Endothelial cell of umbilical vein (primary cell): Measurements from ENCODE around the gene OR5C1. TPM values are rescaled to one million over a fixed set of nuclear protein-coding genes. Genes with fewer than 3 reads are reported as not detected.

Experiments
- BruUV-seq: library from RNA; stranded (reverse); fragments of 400-500 nt; replicated peaks from 2 replicates; lab custom pipeline; 2021; lab: Mats Ljungman, UMichigan
- CTCF ChIA-PET: fragments of 300-600, 350-600 bp; sonication (Branson Sonifier 250); formaldehyde crosslinking; loops from one replicate; lab custom pipeline; 2021; ENCODE audit warnings: antibody characterized with exemption, inconsistent platforms; lab: Charles Lee
- POLR2A ChIA-PET: fragments of 300-600, 350-600 bp; sonication (Branson Sonifier 250); formaldehyde crosslinking; loops from one replicate; lab custom pipeline; 2021; ENCODE audit warnings: antibody characterized with exemption, inconsistent platforms; lab: Charles Lee
- DNase-seq: peaks from one replicate; pipeline ENCODE4 v3.0.0-alpha.2; 2011; ENCODE audit warnings: low read depth, low spot score
- FAIRE-seq: peaks from 2 replicates; lab custom pipeline; 2011; peaks lifted over from hg19 to GRCh38; lab: Jason Lieb, UNC
- H2AFZ ChIP-seq: 2 replicates; pipeline ENCODE4 v1.6.0; 2012; ENCODE audit warnings: low read depth, low read length, control low read depth, inconsistent platforms
- H3K27ac ChIP-seq: 2 replicates; pipeline ENCODE4 v1.5.1; 2011; ENCODE audit warnings: low read depth, mild to moderate bottlenecking, control low read depth, low read length, moderate library complexity; ENCODE audit not compliant: insufficient read depth
- H3K27me3 ChIP-seq, 2 experiments: 2 replicates each; pipeline versions ENCODE4 v1.6.0 to v1.6.1; 2011; ENCODE audit warnings: low read length in 2 of 2, mixed read lengths in 1 of 2; ENCODE audit not compliant: control insufficient read depth in 2 of 2, insufficient read depth in 2 of 2
- H3K36me3 ChIP-seq, 2 experiments: 2 replicates in 1 of 2; 3 replicates in 1 of 2; pipeline ENCODE4 v1.5.1; 2011; ENCODE audit warnings: low read length in 2 of 2, mild to moderate bottlenecking in 1 of 2, moderate library complexity in 1 of 2; ENCODE audit not compliant: control insufficient read depth in 2 of 2, insufficient read depth in 2 of 2; ENCODE audit errors: extremely low read depth in 1 of 2
- H3K4me1 ChIP-seq: 3 replicates; pipeline ENCODE4 v1.5.1; 2011; ENCODE audit warnings: mild to moderate bottlenecking, low read length; ENCODE audit not compliant: control insufficient read depth, insufficient read depth; ENCODE audit errors: extremely low read depth
- H3K4me2 ChIP-seq: 2 replicates; pipeline ENCODE4 v1.6.1; 2011; ENCODE audit warnings: low read length, control low read depth, mixed read lengths; ENCODE audit not compliant: insufficient read depth
- H3K4me3 ChIP-seq, 3 experiments: fragments of 200-600 bp in 1 of 3; sonication (generic), shearing (Covaris generic) in 1 of 3; replicated peaks in 1 of 3; 2 replicates each; pipeline ENCODE4 v1.5.1; 2011 to 2016; ENCODE audit warnings: control low read depth in 3 of 3, low read length in 3 of 3, mild to moderate bottlenecking in 2 of 3, inconsistent platforms in 1 of 3, low read depth in 1 of 3, moderate library complexity in 1 of 3; ENCODE audit not compliant: insufficient read depth in 1 of 3
- H3K79me2 ChIP-seq: 2 replicates; pipeline ENCODE4 v1.6.0; 2012; ENCODE audit warnings: low read length, inconsistent platforms; ENCODE audit not compliant: control insufficient read depth, insufficient read depth
- H3K9ac ChIP-seq: replicated peaks from 2 replicates; pipeline ENCODE3; 2011; ENCODE audit warnings: low read length, control low read depth; ENCODE audit not compliant: insufficient read depth; ENCODE audit errors: extremely low read depth
- H3K9me1 ChIP-seq: replicated peaks from 3 replicates; pipeline ENCODE4 v1.6.0; 2011; ENCODE audit warnings: mild to moderate bottlenecking, low read length; ENCODE audit not compliant: control insufficient read depth, insufficient read depth; ENCODE audit errors: extremely low read depth
- H3K9me3 ChIP-seq: replicated peaks from 2 replicates; pipeline ENCODE4 v1.5.1; 2012; ENCODE audit warnings: low read length, inconsistent platforms; ENCODE audit not compliant: control insufficient read depth, insufficient read depth
- H4K20me1 ChIP-seq: replicated peaks from 2 replicates; pipeline ENCODE3; 2011; ENCODE audit warnings: mild to moderate bottlenecking, low read length; ENCODE audit not compliant: control insufficient read depth, insufficient read depth; ENCODE audit errors: extremely low read depth
- CTCF ChIP-seq, 2 donors: IDR thresholded peaks; 1 replicate in 1 of 2; 2 replicates in 1 of 2; pipeline ENCODE4 v1.5.1; 2011; ENCODE audit warnings: low read length in 2 of 2, mild to moderate bottlenecking in 2 of 2, moderate library complexity in 2 of 2, control low read depth in 1 of 2, inconsistent platforms in 1 of 2, low read depth in 1 of 2; ENCODE audit not compliant: insufficient read depth in 1 of 2; ENCODE audit errors: extremely low read depth in 1 of 2
- EZH2 ChIP-seq: IDR thresholded peaks from 2 replicates; pipeline ENCODE4 v1.6.1; 2012; ENCODE audit warnings: borderline replicate concordance, low read depth, mild to moderate bottlenecking, moderate library complexity, low read length, inconsistent platforms; ENCODE audit not compliant: severe bottlenecking
- FOS ChIP-seq: IDR thresholded peaks from 2 replicates; pipeline ENCODE4 v1.6.1; 2011; ENCODE audit warnings: mild to moderate bottlenecking, low read length, moderate library complexity, borderline replicate concordance; ENCODE audit not compliant: insufficient read depth
- GATA2 ChIP-seq: IDR thresholded peaks from 2 replicates; pipeline ENCODE4 v1.7.0; 2011; ENCODE audit warnings: low read depth, mild to moderate bottlenecking, moderate library complexity, mixed read lengths, low read length; ENCODE audit not compliant: insufficient read length, insufficient read depth
- JUN ChIP-seq: IDR thresholded peaks from 2 replicates; pipeline ENCODE4 v1.6.1; 2011; ENCODE audit warnings: borderline replicate concordance, low read depth; ENCODE audit not compliant: insufficient read length, insufficient read depth
- MYC ChIP-seq: IDR thresholded peaks from one replicate; pipeline ENCODE4 v1.6.1; 2011; ENCODE audit warnings: mild to moderate bottlenecking, low read depth, low read length
- POLR2A ChIP-seq: IDR thresholded peaks from 2 replicates; pipeline ENCODE4 v1.6.1; 2012; ENCODE audit warnings: low read depth, mild to moderate bottlenecking, control low read depth, low read length
- POLR2AphosphoS5 ChIP-seq: IDR thresholded peaks from 2 replicates; pipeline ENCODE4 v1.6.1; 2012; ENCODE audit warnings: low read depth, mild to moderate bottlenecking, control low read depth, low read length, moderate library complexity; ENCODE audit not compliant: insufficient read depth
- dilution Hi-C: fragments of 300-500 bp; cut with MboI; formaldehyde crosslinking; loops from one replicate; pipeline ENCODE4 v1.15.0; 2019; ENCODE audit warnings: low sequenced_read_pairs; ENCODE audit not compliant: extremely low pct_ligation_motif_present
- intact Hi-C: fragments of 100-400 bp; cut with micrococcal nuclease; formaldehyde crosslinking; loops from one replicate; pipeline ENCODE4 v1.10.0; 2022
- polyA plus RNA-seq, 4 experiments: library from polyadenylated mRNA; depleted of rRNA in 3 of 4; stranded (reverse) in 3 of 4; unstranded in 1 of 4; fragments of >200 nt; gene quantifications; 2 replicates each; pipeline versions ENCODE4 v1.2.1 to v1.2.3, GENCODE V29; 2011 to 2012; ENCODE audit warnings: missing spikeins in 1 of 4
- total RNA-seq: library from RNA; stranded (reverse); gene quantifications from 2 replicates; pipeline ENCODE4 v1.2.3, GENCODE V29; 2021
- TF ChIP-seq, protein P1 (sequence below): IDR thresholded peaks from 2 replicates; pipeline ENCODE4 v1.6.1; 2011; ENCODE audit not compliant: insufficient read depth, insufficient read length

The OR5C1 gene
- total and polyA plus RNA-seq, 2 donors (not counting 3 experiments of a cell fraction or from before 2014, with no cell fraction given), result not detected

DNA sequence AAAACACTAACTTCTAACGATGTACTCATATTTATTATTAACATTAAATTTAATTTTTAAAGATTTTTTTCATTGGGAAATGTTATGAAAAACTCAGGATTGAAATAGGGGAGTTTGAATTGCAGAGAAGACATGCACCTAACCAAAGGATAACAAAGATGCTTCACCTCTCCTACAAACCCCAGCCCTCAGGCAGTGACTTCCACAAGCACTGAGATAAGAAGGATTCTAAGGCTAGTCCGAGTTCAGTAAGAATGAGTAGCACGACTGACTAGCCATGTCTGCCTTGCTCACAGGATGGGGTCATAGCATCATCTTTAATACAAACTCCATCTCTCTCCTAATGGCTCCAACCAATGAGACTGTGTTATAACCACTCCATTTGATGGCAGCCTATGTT, 7.1 kb upstream of the OR5C1 start:
- Histone ChIP-seq H3K79me2 (no peaks in the 10 kb centered on the region), H4K20me1 (no peaks in the 10 kb centered on the region), H3K4me3 (no peak overlapping the region), H2AFZ (no peak overlapping the region), H3K4me2 (no peak overlapping the region), H3K27me3 (peaks cover 1 to 3% of the 10 kb centered on the region in 2 experiments), H3K9me3 (no peaks in the 10 kb centered on the region), H3K9me1 (no peaks in the 10 kb centered on the region), H3K27ac (no peak overlapping the region), H3K4me1 (no peaks in the 10 kb centered on the region), H3K9ac (no peak overlapping the region), H3K36me3 (no peaks in the 10 kb centered on the region)
- ChIA-PET CTCF (no interaction called here), POLR2A (no interaction called here)
- FAIRE-seq (no peak), DNase-seq (no peak)
- no TSS peak for BruUV-seq
- dilution Hi-C loops (no loop called here), intact Hi-C loops (no loop called here)
- TF ChIP-seq JUN (no peak), MYC (no peak), CTCF (IDR thresholded peaks at IDR 0.05; ENCODE audit: extremely low read depth in 1 of 2, insufficient read depth in 1 of 2, low read depth in 1 of 2, low read length in 2 of 2) (no peak)
- TF ChIP-seq, protein P1, sequence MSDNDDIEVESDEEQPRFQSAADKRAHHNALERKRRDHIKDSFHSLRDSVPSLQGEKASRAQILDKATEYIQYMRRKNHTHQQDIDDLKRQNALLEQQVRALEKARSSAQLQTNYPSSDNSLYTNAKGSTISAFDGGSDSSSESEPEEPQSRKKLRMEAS, result no peak

- intact Hi-C loops (no loop called here), dilution Hi-C loops (no loop called here)
- Histone ChIP-seq H3K4me3 (no peak overlapping the region), H3K27me3 (peaks cover 0 to 1% of the 10 kb centered on the region in 2 experiments), H3K27ac (no peak overlapping the region), H2AFZ (no peak overlapping the region), H4K20me1 (no peaks in the 10 kb centered on the region), H3K9me1 (no peaks in the 10 kb centered on the region), H3K36me3 (no peaks in the 10 kb centered on the region), H3K4me1 (no peaks in the 10 kb centered on the region), H3K79me2 (no peaks in the 10 kb centered on the region), H3K9ac (no peak overlapping the region), H3K4me2 (no peak overlapping the region), H3K9me3 (no peaks in the 10 kb centered on the region)
- DNase-seq (no peak), FAIRE-seq (no peak)
- ChIA-PET POLR2A (no interaction called here), CTCF (no interaction called here)
- no peak for TF ChIP-seq JUN
- no peak for TF ChIP-seq POLR2AphosphoS5
- TF ChIP-seq GATA2, result no peak
- TF ChIP-seq CTCF (IDR thresholded peaks at IDR 0.05; ENCODE audit: extremely low read depth in 1 of 2, insufficient read depth in 1 of 2, low read depth in 1 of 2, low read length in 2 of 2), result no peak
- TF ChIP-seq FOS, result no peak
- no peak for TF ChIP-seq POLR2A
- no peak for TF ChIP-seq MYC
- no peak for TF ChIP-seq EZH2
- TF ChIP-seq, protein P1, result no peak
- BruUV-seq, result no TSS peak
Observed at GRCh38 chr9:122785269-122785668, 3.5 kb upstream of the OR5C1 start.
